HCT116 (cell line): ENCODE results near the gene CUBN. TPM values are rescaled to one million over a fixed set of nuclear protein-coding genes. Genes with fewer than 3 reads are reported as not detected.

Experiments
- ATAC-seq: fragments of 200-7000 bp; cut with Tn5 transposase; 2 replicates; pipeline ENCODE4 v1.9.1; 2020; ENCODE audit warnings: mild to moderate bottlenecking, moderate library complexity
- BruUV-seq: library from RNA; stranded (reverse); fragments of 400-500 nt; replicated peaks from 2 replicates; lab custom pipeline; 2021; lab: Mats Ljungman, UMichigan
- CTCF ChIA-PET: fragments of 300-600 bp; sonication (Branson Sonifier 250); formaldehyde crosslinking; loops from one replicate; lab custom pipeline; 2021; ENCODE audit warnings: antibody characterized with exemption; lab: Charles Lee
- POLR2A ChIA-PET: fragments of 300-600, 350-600 bp; sonication (Branson Sonifier 250); formaldehyde crosslinking; loops from one replicate; lab custom pipeline; 2021; ENCODE audit warnings: antibody characterized with exemption; lab: Charles Lee
- RAD21 ChIA-PET, 2 experiments: fragments of 300-600 bp; sonication (Branson Sonifier 250); formaldehyde crosslinking; loops; one replicate each; lab custom pipeline; 2023; ENCODE audit warnings: low total read pairs in 2 of 2; ENCODE audit not compliant: uncharacterized antibody in 2 of 2, unreplicated experiment in 2 of 2, low non-redundant PET in 1 of 2; lab: Charles Lee
- DNase-seq: peaks from one replicate; pipeline ENCODE4 v3.0.0-alpha.2; 2010; ENCODE audit warnings: low read depth, low spot score
- H2AFZ ChIP-seq: fragments of 200-600 bp; shearing (Covaris generic), sonication (generic); 2 replicates; pipeline ENCODE4 v1.6.1; 2017; ENCODE audit warnings: low read depth, mixed run types, mixed read lengths, antibody characterized with exemption, low read length; ENCODE audit not compliant: poor library complexity, severe bottlenecking
- H3K27ac ChIP-seq: 2 replicates; pipeline ENCODE4 v1.5.1; 2012; ENCODE audit warnings: low read depth, low read length
- H3K27me3 ChIP-seq: fragments of 200-600 bp; sonication (generic); 2 replicates; pipeline ENCODE4 v1.6.1; 2016; ENCODE audit warnings: mixed run types, low read length, mixed read lengths; ENCODE audit not compliant: insufficient read depth
- H3K36me3 ChIP-seq, 2 experiments: fragments of 200-500 bp in 1 of 2; fragments of 200-600 bp in 1 of 2; sonication (Bioruptor generic) in 1 of 2; sonication (generic) in 1 of 2; 2 replicates each; pipeline versions ENCODE4 v1.5.1 to v1.6.1; 2014 to 2016; ENCODE audit warnings: low read length in 2 of 2, inconsistent platforms in 1 of 2, mixed read lengths in 1 of 2, mixed run types in 1 of 2; ENCODE audit not compliant: insufficient read depth in 2 of 2, control insufficient read depth in 1 of 2
- H3K4me1 ChIP-seq, 2 experiments: fragments of 200-600 bp in 1 of 2; sonication (generic) in 1 of 2; 2 replicates each; pipeline versions ENCODE4 v1.5.1 to v1.6.1; 2012 to 2017; ENCODE audit warnings: low read length in 2 of 2, inconsistent platforms in 1 of 2, mild to moderate bottlenecking in 1 of 2, mixed read lengths in 1 of 2, mixed run types in 1 of 2, moderate library complexity in 1 of 2; ENCODE audit not compliant: insufficient read depth in 2 of 2, control insufficient read depth in 1 of 2
- H3K4me2 ChIP-seq: fragments of 200-600 bp; sonication (generic); 2 replicates; pipeline ENCODE4 v1.6.1; 2017; ENCODE audit warnings: mixed run types, low read length, mixed read lengths
- H3K4me3 ChIP-seq, 2 experiments: fragments of 200-600 bp in 1 of 2; sonication (generic) in 1 of 2; replicated peaks in 1 of 2; 2 replicates each; pipeline ENCODE4 v1.5.1; 2011 to 2016; ENCODE audit warnings: low read length in 2 of 2, control low read depth in 1 of 2, low read depth in 1 of 2, mild to moderate bottlenecking in 1 of 2, mixed read lengths in 1 of 2, mixed run types in 1 of 2
- H3K79me2 ChIP-seq: fragments of 200-600 bp; sonication (generic); 2 replicates; pipeline ENCODE4 v1.6.1; 2017; ENCODE audit warnings: mild to moderate bottlenecking, mixed run types, low read length, moderate library complexity, mixed read lengths; ENCODE audit not compliant: insufficient read depth
- H3K9ac ChIP-seq: fragments of 200-600 bp; sonication (generic); 2 replicates; pipeline ENCODE4 v1.6.1; 2016; ENCODE audit warnings: low read length, mixed read lengths
- H3K9me2 ChIP-seq: fragments of 200-600 bp; sonication (generic), shearing (Covaris generic); 2 replicates; pipeline ENCODE4 v1.6.1; 2017; ENCODE audit warnings: mixed run types, mild to moderate bottlenecking, moderate library complexity; ENCODE audit not compliant: insufficient read depth
- H3K9me3 ChIP-seq, 2 experiments: fragments of 200-500 bp in 1 of 2; fragments of 200-600 bp in 1 of 2; sonication (Bioruptor generic) in 1 of 2; sonication (generic) in 1 of 2; 2 replicates each; pipeline ENCODE4 v1.6.1; 2014 to 2017; ENCODE audit warnings: low read length in 2 of 2, mixed read lengths in 2 of 2, inconsistent platforms in 1 of 2, low read depth in 1 of 2, mild to moderate bottlenecking in 1 of 2, mixed run types in 1 of 2, moderate library complexity in 1 of 2; ENCODE audit not compliant: control insufficient read depth in 1 of 2, insufficient read depth in 1 of 2
- H4K20me1 ChIP-seq: fragments of 200-600 bp; sonication (generic), shearing (Covaris generic); 2 replicates; pipeline ENCODE4 v1.6.1; 2017; ENCODE audit warnings: mixed run types, mild to moderate bottlenecking, moderate library complexity; ENCODE audit not compliant: insufficient read depth
- CBX3 ChIP-seq: IDR thresholded peaks from 2 replicates; pipeline ENCODE4 v1.6.1; 2012; ENCODE audit warnings: low read depth
- FOSL1 ChIP-seq: IDR thresholded peaks from 2 replicates; pipeline ENCODE4 v1.6.1; 2012; ENCODE audit warnings: low read depth
- MAX ChIP-seq: IDR thresholded peaks from 2 replicates; pipeline ENCODE4 v1.6.1; 2012
- POLR2AphosphoS5 ChIP-seq: IDR thresholded peaks from 2 replicates; pipeline ENCODE4 v1.6.1; 2011; ENCODE audit warnings: mild to moderate bottlenecking, low read depth, low read length, moderate library complexity
- SIN3A ChIP-seq: IDR thresholded peaks from 2 replicates; pipeline ENCODE4 v1.6.1; 2012; ENCODE audit warnings: low read depth
- TCF7L2 ChIP-seq: IDR thresholded peaks from 2 replicates; pipeline ENCODE4 v1.7.0; 2011; ENCODE audit warnings: borderline replicate concordance, inconsistent platforms; ENCODE audit not compliant: insufficient read depth, insufficient read length; ENCODE audit errors: extremely low read depth
- YY1 ChIP-seq: IDR thresholded peaks from 2 replicates; pipeline ENCODE4 v1.6.1; 2011; ENCODE audit warnings: low read length, low read depth, moderate library complexity, mild to moderate bottlenecking; ENCODE audit not compliant: insufficient replicate concordance; ENCODE audit errors: extremely low read depth
- ZFX ChIP-seq: fragments of 450-650 bp; IDR thresholded peaks from 2 replicates; pipeline ENCODE4 v1.6.1; 2017
- intact Hi-C: fragments of 100-400 bp; cut with micrococcal nuclease; formaldehyde crosslinking; loops from 2 replicates; pipeline ENCODE4 v1.10.0; 2022
- total RNA-seq: library from RNA; stranded (reverse); gene quantifications from one replicate; pipeline ENCODE4 v1.2.1, GENCODE V29; 2021; ENCODE audit not compliant: unreplicated experiment

The CUBN gene
- total RNA-seq, 1 experiment from 2014 or later = 1.2 TPM

GRCh38 chr10:17033529-17034260 lies 95.9 kb downstream of the CUBN start:
- H4K20me1 ChIP-seq = no peaks in the 10 kb centered on the region
- intact Hi-C loops = no loop called here
- no peak for DNase-seq
- H3K4me1 ChIP-seq = peaks cover 13 to 17% of the 10 kb centered on the region in 2 experiments; a peak in 3 of 4 replicates
- H3K36me3 ChIP-seq = no peaks in the 10 kb centered on the region
- ChIA-PET CTCF (no interaction called here), POLR2A (no interaction called here), RAD21 (no interaction called here)
- no peak for ATAC-seq
- no peaks in the 10 kb centered on the region for H3K27me3 ChIP-seq
- no peak overlapping the region for H2AFZ ChIP-seq
- H3K4me3 ChIP-seq = no peak overlapping the region
- no TSS peak for BruUV-seq
- H3K27ac ChIP-seq = no peak overlapping the region
- H3K9me2 ChIP-seq = no peaks in the 10 kb centered on the region
- H3K4me2 ChIP-seq = no peak overlapping the region
- H3K9me3 ChIP-seq = no peaks in the 10 kb centered on the region
- H3K79me2 ChIP-seq = no peaks in the 10 kb centered on the region
- no peak overlapping the region for H3K9ac ChIP-seq
- TF ChIP-seq ZFX (no peak), TCF7L2 (no peak), MAX (no peak), POLR2AphosphoS5 (no peak), YY1 (no peak), FOSL1 (no peak), SIN3A (no peak), CBX3 (no peak)
